GM10266 (cell line): Measurements from ENCODE around the gene C1orf52.

Source experiments
- DNase-seq: peaks from one replicate; pipeline ENCODE4 v3.0.0; 2012; ENCODE audit errors: extremely low spot score
- CTCF ChIP-seq: IDR thresholded peaks from 2 replicates; pipeline ENCODE4 v1.5.1; 2012; ENCODE audit warnings: mild to moderate bottlenecking, low read depth; ENCODE audit not compliant: control insufficient read depth, insufficient read depth; ENCODE audit errors: missing control alignments

The C1orf52 gene

GRCh38 chr1:85230305-85230977, 29.0 kb downstream of the C1orf52 start:
- DNase-seq, result no peak
- peak; percentile 21 for TF ChIP-seq CTCF

- no peak for DNase-seq
- TF ChIP-seq CTCF, result no peak
Observed at GRCh38 chr1:85229574-85230097, 29.8 kb downstream of the C1orf52 start.

- no peak for DNase-seq
- no peak for TF ChIP-seq CTCF
Observed at GRCh38 chr1:85228972-85229371, 30.5 kb downstream of the C1orf52 start.

- no peak for TF ChIP-seq CTCF
- no peak for DNase-seq
Observed at GRCh38 chr1:85225624-85226380, 33.7 kb downstream of the C1orf52 start.

- no peak for DNase-seq
- no peak for TF ChIP-seq CTCF
Observed at GRCh38 chr1:85224734-85225623, 34.5 kb downstream of the C1orf52 start.

- no peak for DNase-seq
- TF ChIP-seq CTCF, result no peak
Observed at GRCh38 chr1:85224295-85224694, 35.2 kb downstream of the C1orf52 start.
